ENCODE results near the gene AGL.
"Not testable (repeated sequence)": the region's sequence is repeated elsewhere in the genome, so short reads cannot be mapped to it uniquely, and the experiment has no call there.

AGL gene

GRCh38 chr1:99943223-99943794 is 93.1 kb downstream of the AGL start:
- DNase-seq (ENCODE audit: low spot score) = no peak

- no peak for DNase-seq (ENCODE audit: low spot score)
Observed at GRCh38 chr1:99944192-99944591, 94.0 kb downstream of the AGL start.

- no peak for DNase-seq (ENCODE audit: low spot score)
Observed at GRCh38 chr1:99945174-99945573, 95.0 kb downstream of the AGL start.

- no peak for DNase-seq (ENCODE audit: low spot score)
Observed at GRCh38 chr1:99950486-99950885, 100.3 kb downstream of the AGL start.

GRCh38 chr1:99952522-99952921 is 102.4 kb downstream of the AGL start:
- no peak for DNase-seq (ENCODE audit: low spot score)

- no peak for DNase-seq (ENCODE audit: low spot score)
Observed at GRCh38 chr1:99955375-99955774, 105.2 kb downstream of the AGL start.

GRCh38 chr1:99956755-99957154 is 106.6 kb downstream of the AGL start:
- DNase-seq (ENCODE audit: low spot score) = no peak

- DNase-seq (ENCODE audit: low spot score) = no peak
Observed at GRCh38 chr1:99957818-99958217, 107.7 kb downstream of the AGL start.

- not testable (repeated sequence) for DNase-seq (ENCODE audit: low spot score)
Observed at GRCh38 chr1:99959189-99959705, 109.1 kb downstream of the AGL start.

GRCh38 chr1:99960260-99960659 is 110.1 kb downstream of the AGL start:
- DNase-seq (ENCODE audit: low spot score) = not testable (repeated sequence)

- no peak for DNase-seq (ENCODE audit: low spot score)
Observed at GRCh38 chr1:99963041-99963795, 113.1 kb downstream of the AGL start.

- no peak for DNase-seq (ENCODE audit: low spot score)
Observed at GRCh38 chr1:99964806-99965205, 114.6 kb downstream of the AGL start.

GRCh38 chr1:99965646-99966375 is 115.7 kb downstream of the AGL start:
- no peak for DNase-seq (ENCODE audit: low spot score)

- no peak for DNase-seq (ENCODE audit: low spot score)
Observed at GRCh38 chr1:99968214-99968613, 118.1 kb downstream of the AGL start.

- no peak for DNase-seq (ENCODE audit: low spot score)
Observed at GRCh38 chr1:99969260-99969728, 119.1 kb downstream of the AGL start.

- DNase-seq (ENCODE audit: low spot score) = peak; percentile 83
Observed at GRCh38 chr1:99969729-99970621, 119.8 kb downstream of the AGL start, which contains the start of gene SLC35A3. Gene SLC35A3 (plus strand): TSS chr1:99969996. CDS start chr1:99993555, 23,559 bp downstream.

GRCh38 chr1:99970713-99971255 is 120.6 kb downstream of the AGL start:
- DNase-seq (ENCODE audit: low spot score) = peak; percentile 4

- not testable (repeated sequence) for DNase-seq (ENCODE audit: low spot score)
Observed at GRCh38 chr1:99972066-99972465, 121.9 kb downstream of the AGL start.

Data from cerebellar cortex (tissue), 1 donor.